ENCODE measurements around the gene ALG3.

Gene ALG3

GRCh38 chr3:184228376-184229137 lies 20.2 kb downstream of the ALG3 start:
- H3K27ac ChIP-seq: no peak overlapping the region
- no peak for TF ChIP-seq CTCF (IDR thresholded peaks at IDR 0.05)
- TF ChIP-seq ZFX (IDR thresholded peaks at IDR 0.05; ENCODE audit: borderline replicate concordance): no peak

GRCh38 chr3:184227481-184227935 lies 21.3 kb downstream of the ALG3 start:
- 0 out of 2 replicates have a peak overlapping the region, but pooled peaks have one; percentile 5 for H3K27ac ChIP-seq
- TF ChIP-seq ZFX (IDR thresholded peaks at IDR 0.05; ENCODE audit: borderline replicate concordance): no peak
- TF ChIP-seq CTCF (IDR thresholded peaks at IDR 0.05): peak; percentile 94

GRCh38 chr3:184223946-184224345 lies 24.8 kb downstream of the ALG3 start:
- H3K27ac ChIP-seq: no peak overlapping the region
- TF ChIP-seq CTCF (IDR thresholded peaks at IDR 0.05): no peak
- TF ChIP-seq ZFX (IDR thresholded peaks at IDR 0.05; ENCODE audit: borderline replicate concordance): no peak

GRCh38 chr3:184222521-184222920 lies 26.2 kb downstream of the ALG3 start:
- H3K27ac ChIP-seq: no peak overlapping the region
- no peak for TF ChIP-seq ZFX (IDR thresholded peaks at IDR 0.05; ENCODE audit: borderline replicate concordance)

- TF ChIP-seq CTCF (IDR thresholded peaks at IDR 0.05) (no peak), ZFX (IDR thresholded peaks at IDR 0.05; ENCODE audit: borderline replicate concordance) (no peak)
- no peak overlapping the region for H3K27ac ChIP-seq
These were observed 29.9 kb downstream of the ALG3 start for GRCh38 chr3:184218814-184219213.

GRCh38 chr3:184211718-184212117 lies 37.0 kb downstream of the ALG3 start:
- H3K27ac ChIP-seq: no peak overlapping the region
- no peak for TF ChIP-seq CTCF (IDR thresholded peaks at IDR 0.05)
- no peak for TF ChIP-seq ZFX (IDR thresholded peaks at IDR 0.05; ENCODE audit: borderline replicate concordance)

- TF ChIP-seq ZFX (IDR thresholded peaks at IDR 0.05; ENCODE audit: borderline replicate concordance) (no peak), CTCF (IDR thresholded peaks at IDR 0.05) (no peak)
- no peak overlapping the region for H3K27ac ChIP-seq
These were observed 37.5 kb downstream of the ALG3 start for GRCh38 chr3:184211297-184211696.
